Breast epithelium (tissue), 4 donors: ENCODE measurements around the gene DPH6. TPM values are rescaled to one million over a fixed set of nuclear protein-coding genes. Genes with fewer than 3 reads are reported as not detected.

Source experiments
- DNase-seq, 2 donors: peaks; one replicate each; pipeline ENCODE4 v3.0.0-alpha.2; 2019; ENCODE audit warnings: low spot score in 2 of 2
- H3K27ac ChIP-seq, 2 donors: fragments of 200-600 bp; sonication (generic) in 1 of 2; one replicate each; pipeline ENCODE4 v1.5.1; 2016 to 2019; ENCODE audit warnings: mild to moderate bottlenecking in 1 of 2
- H3K27me3 ChIP-seq, 2 donors: fragments of 200-600 bp; sonication (generic) in 1 of 2; one replicate each; pipeline versions ENCODE4 v1.5.1 to v1.6.0; 2017 to 2019; ENCODE audit warnings: control low read depth in 1 of 2, mild to moderate bottlenecking in 1 of 2
- H3K36me3 ChIP-seq: fragments of 200-600 bp; one replicate; pipeline ENCODE4 v1.5.1; 2019
- H3K4me1 ChIP-seq, 2 donors: fragments of 200-600 bp; sonication (generic); one replicate each; pipeline ENCODE4 v1.5.1; 2016 to 2019; ENCODE audit warnings: control low read depth in 1 of 2
- H3K4me3 ChIP-seq, 3 donors: fragments of 200-600 bp; sonication (generic); 1 replicate in 2 of 3; 2 replicates in 1 of 3; pipeline ENCODE4 v1.5.1; 2016 to 2019; ENCODE audit warnings: mild to moderate bottlenecking in 3 of 3, moderate library complexity in 2 of 3
- H3K9me3 ChIP-seq, 2 donors: fragments of 200-600 bp; sonication (generic) in 1 of 2; one replicate each; pipeline ENCODE4 v1.5.1; 2016 to 2019; ENCODE audit warnings: control low read depth in 1 of 2
- POLR2A ChIP-seq: fragments of 450-650 bp; IDR thresholded peaks from one replicate; pipeline ENCODE4 v1.6.1; 2016; ENCODE audit warnings: antibody characterized with exemption, mild to moderate bottlenecking, moderate library complexity
- POLR2AphosphoS5 ChIP-seq, 3 donors: sonication (generic); formaldehyde crosslinking; IDR thresholded peaks; one replicate each; pipeline ENCODE4 v1.6.1; 2017; ENCODE audit warnings: antibody characterized with exemption in 3 of 3
- intact Hi-C: fragments of 100-400 bp; cut with DNase I; formaldehyde crosslinking; loops from one replicate; pipeline ENCODE4 v1.15.1; 2023; ENCODE audit warnings: low total_unique reads
- total RNA-seq, 3 donors: library from RNA; depleted of rRNA; stranded (reverse); fragments of >200 nt; gene quantifications; one replicate each; pipeline ENCODE4 v1.1.0, GENCODE V29; 2016
- TF ChIP-seq, protein P1 (sequence below), 3 donors: fragments of 450-650 bp; IDR thresholded peaks; one replicate each; pipeline ENCODE4 v1.5.1; 2016 to 2017; ENCODE audit warnings: antibody characterized with exemption in 3 of 3, mild to moderate bottlenecking in 3 of 3, moderate library complexity in 3 of 3

Gene DPH6
- total RNA-seq, 3 donors from 2014 or later = 18.0 to 25.2 (median 20.8) TPM

DNA sequence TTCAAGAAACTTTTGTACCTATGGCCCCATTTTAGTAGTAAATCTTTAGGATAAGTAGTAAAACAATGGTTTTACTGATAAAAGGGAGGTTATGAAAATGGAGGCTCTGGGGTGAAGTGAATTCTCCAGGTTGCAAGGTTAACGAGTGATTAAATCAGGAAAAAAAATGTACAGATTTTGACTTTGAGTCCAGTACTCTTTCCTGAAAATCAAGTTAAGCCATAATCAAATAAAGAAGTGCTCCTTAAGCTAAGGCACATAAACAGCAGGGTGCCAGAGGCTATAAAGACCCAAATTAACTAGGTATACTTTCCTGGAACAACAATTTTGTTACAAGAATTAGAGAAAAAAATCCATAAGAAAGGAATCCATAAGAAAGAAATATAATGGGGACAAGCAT lies 114.7 kb downstream of the DPH6 start:
- DNase-seq = no peak
- TF ChIP-seq POLR2AphosphoS5 (IDR thresholded peaks at IDR 0.05) = no peak
- no peak for TF ChIP-seq POLR2A
- TF ChIP-seq, protein P1, sequence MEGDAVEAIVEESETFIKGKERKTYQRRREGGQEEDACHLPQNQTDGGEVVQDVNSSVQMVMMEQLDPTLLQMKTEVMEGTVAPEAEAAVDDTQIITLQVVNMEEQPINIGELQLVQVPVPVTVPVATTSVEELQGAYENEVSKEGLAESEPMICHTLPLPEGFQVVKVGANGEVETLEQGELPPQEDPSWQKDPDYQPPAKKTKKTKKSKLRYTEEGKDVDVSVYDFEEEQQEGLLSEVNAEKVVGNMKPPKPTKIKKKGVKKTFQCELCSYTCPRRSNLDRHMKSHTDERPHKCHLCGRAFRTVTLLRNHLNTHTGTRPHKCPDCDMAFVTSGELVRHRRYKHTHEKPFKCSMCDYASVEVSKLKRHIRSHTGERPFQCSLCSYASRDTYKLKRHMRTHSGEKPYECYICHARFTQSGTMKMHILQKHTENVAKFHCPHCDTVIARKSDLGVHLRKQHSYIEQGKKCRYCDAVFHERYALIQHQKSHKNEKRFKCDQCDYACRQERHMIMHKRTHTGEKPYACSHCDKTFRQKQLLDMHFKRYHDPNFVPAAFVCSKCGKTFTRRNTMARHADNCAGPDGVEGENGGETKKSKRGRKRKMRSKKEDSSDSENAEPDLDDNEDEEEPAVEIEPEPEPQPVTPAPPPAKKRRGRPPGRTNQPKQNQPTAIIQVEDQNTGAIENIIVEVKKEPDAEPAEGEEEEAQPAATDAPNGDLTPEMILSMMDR (IDR thresholded peaks at IDR 0.05) = no peak
- Histone ChIP-seq H3K27me3 (no peaks in the 10 kb centered on the region), H3K4me1 (no peaks in the 10 kb centered on the region), H3K9me3 (peaks cover 0 to 5% of the 10 kb centered on the region in 2 donors), H3K4me3 (no peak overlapping the region), H3K27ac (no peak overlapping the region), H3K36me3 (no peaks in the 10 kb centered on the region)
- intact Hi-C loops = no loop called here

- no peaks in the 10 kb centered on the region for H3K4me1 ChIP-seq
- H3K36me3 ChIP-seq = no peaks in the 10 kb centered on the region
- no peak for DNase-seq
- intact Hi-C loops = no loop called here
- TF ChIP-seq POLR2AphosphoS5 (IDR thresholded peaks at IDR 0.05) (no peak), POLR2A (no peak)
- TF ChIP-seq, protein P1 (IDR thresholded peaks at IDR 0.05) = no peak
- H3K9me3 ChIP-seq = peaks cover 0 to under 1% of the 10 kb centered on the region in 2 donors
- H3K4me3 ChIP-seq = no peak overlapping the region
- H3K27me3 ChIP-seq = no peaks in the 10 kb centered on the region
- no peak overlapping the region for H3K27ac ChIP-seq
These were observed 115.7 kb downstream of the DPH6 start for GRCh38 chr15:35430301-35430700.

GRCh38 chr15:35427496-35427895 lies 118.5 kb downstream of the DPH6 start:
- no peaks in the 10 kb centered on the region for H3K27me3 ChIP-seq
- no peaks in the 10 kb centered on the region for H3K4me1 ChIP-seq
- DNase-seq = no peak
- H3K4me3 ChIP-seq = no peak overlapping the region
- no peaks in the 10 kb centered on the region for H3K36me3 ChIP-seq
- no peak overlapping the region for H3K27ac ChIP-seq
- intact Hi-C loops = no loop called here
- peaks cover 0 to 5% of the 10 kb centered on the region in 2 donors for H3K9me3 ChIP-seq
- TF ChIP-seq POLR2AphosphoS5 (IDR thresholded peaks at IDR 0.05) (no peak), POLR2A (no peak)
- TF ChIP-seq, protein P1 (IDR thresholded peaks at IDR 0.05) = no peak

DNA sequence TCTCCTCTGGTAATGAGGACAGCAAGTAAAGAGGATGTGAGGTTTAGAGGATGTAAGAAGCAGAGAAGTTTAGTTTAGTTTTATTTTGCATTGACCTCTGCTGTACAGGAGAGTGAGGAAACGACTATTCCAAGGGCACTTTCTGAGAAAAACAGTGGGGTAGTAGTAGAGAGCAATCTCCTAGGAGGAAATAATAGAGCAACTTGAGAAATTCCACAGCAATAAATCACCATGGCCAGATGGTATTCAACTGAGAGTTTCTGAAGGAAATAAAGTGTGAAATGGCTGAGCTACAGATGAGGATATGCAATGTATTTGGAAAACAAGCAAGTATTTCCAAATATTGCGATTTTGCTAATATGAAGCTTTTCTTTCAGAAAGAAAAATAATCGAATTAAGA lies 118.9 kb downstream of the DPH6 start:
- no peak overlapping the region for H3K27ac ChIP-seq
- intact Hi-C loops = no loop called here
- peaks cover 0 to 5% of the 10 kb centered on the region in 2 donors for H3K9me3 ChIP-seq
- no peak overlapping the region for H3K4me3 ChIP-seq
- no peak for TF ChIP-seq POLR2A
- no peak for TF ChIP-seq POLR2AphosphoS5 (IDR thresholded peaks at IDR 0.05)
- TF ChIP-seq, protein P1 (IDR thresholded peaks at IDR 0.05) = no peak
- DNase-seq = no peak
- H3K27me3 ChIP-seq = no peaks in the 10 kb centered on the region
- H3K36me3 ChIP-seq = no peaks in the 10 kb centered on the region
- no peaks in the 10 kb centered on the region for H3K4me1 ChIP-seq

DNA sequence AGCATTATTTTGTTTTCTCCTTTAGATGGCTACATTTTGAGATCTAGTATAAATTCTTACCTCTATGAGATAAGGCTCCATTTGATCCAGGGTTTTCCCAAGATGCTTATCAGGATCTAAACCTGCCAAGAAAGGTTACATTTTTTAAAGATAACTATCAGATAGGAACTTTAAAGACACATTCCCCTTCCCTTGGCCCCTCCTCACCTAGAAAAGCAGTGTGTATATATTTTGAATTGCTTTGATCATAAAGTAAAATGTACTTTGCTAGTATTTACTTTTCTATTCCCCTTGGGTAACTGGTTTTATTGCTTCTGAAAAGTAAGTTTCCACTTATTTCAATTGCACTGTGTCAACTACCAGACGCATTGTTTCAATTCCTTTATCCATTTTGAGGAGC lies 135.2 kb downstream of the DPH6 start:
- intact Hi-C loops = no loop called here
- TF ChIP-seq POLR2AphosphoS5 (IDR thresholded peaks at IDR 0.05) = no peak
- TF ChIP-seq, protein P1 (IDR thresholded peaks at IDR 0.05) = no peak
- no peak for TF ChIP-seq POLR2A

More for the DNA sequence above, 135.2 kb downstream of the DPH6 start:
- H3K4me3 ChIP-seq = no peak overlapping the region
- H3K4me1 ChIP-seq = no peaks in the 10 kb centered on the region
- H3K27me3 ChIP-seq = no peaks in the 10 kb centered on the region
- H3K36me3 ChIP-seq = no peaks in the 10 kb centered on the region
- DNase-seq = no peak
- H3K27ac ChIP-seq = no peak overlapping the region
- H3K9me3 ChIP-seq = no peaks in the 10 kb centered on the region
